Measurements from ENCODE around the gene SYNGAP1. TPM values are rescaled to one million over a fixed set of nuclear protein-coding genes. Genes with fewer than 3 reads are reported as not detected.

Gene SYNGAP1
- polyA plus RNA-seq, 1 of the 3 experiments (the other 2 are of a cell fraction) = 8.8 TPM

DNA sequence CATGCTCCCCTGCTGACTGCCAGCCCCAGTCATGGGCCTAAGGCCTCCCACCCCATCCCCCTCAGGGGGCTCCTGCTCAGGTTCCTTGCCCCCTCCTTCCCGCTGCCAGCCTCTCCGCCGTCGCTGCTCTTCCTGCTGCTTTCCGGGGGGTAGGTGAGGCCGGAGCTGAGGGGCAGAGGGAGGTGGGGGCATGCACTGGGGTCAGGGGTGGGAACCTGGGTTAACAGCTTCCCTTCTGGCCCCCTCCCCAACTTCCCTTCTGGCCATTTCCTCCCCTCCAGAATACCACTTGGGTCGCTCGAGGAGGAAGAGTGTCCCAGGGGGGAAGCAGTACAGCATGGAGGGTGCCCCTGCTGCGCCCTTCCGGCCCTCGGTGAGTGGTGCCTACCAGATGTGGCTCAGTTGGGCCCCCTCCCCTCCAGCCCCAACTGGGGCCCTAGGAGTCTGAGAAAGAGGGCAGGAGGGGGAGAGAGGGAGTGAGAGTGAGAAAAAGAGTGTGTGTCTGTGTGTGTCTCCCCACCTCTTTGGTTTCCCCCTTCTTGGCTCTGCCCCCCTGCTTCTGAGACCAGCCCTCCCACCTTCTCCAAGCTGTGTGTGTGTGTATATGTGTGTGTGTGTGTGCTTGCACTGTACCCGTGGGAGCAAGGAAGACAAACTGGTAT, 12.1 kb downstream of the SYNGAP1 start:
- TF ChIP-seq GATA2 (CRISPR knock-in tag; IDR thresholded peaks at IDR 0.05) = no peak
- TF ChIP-seq, protein P1, sequence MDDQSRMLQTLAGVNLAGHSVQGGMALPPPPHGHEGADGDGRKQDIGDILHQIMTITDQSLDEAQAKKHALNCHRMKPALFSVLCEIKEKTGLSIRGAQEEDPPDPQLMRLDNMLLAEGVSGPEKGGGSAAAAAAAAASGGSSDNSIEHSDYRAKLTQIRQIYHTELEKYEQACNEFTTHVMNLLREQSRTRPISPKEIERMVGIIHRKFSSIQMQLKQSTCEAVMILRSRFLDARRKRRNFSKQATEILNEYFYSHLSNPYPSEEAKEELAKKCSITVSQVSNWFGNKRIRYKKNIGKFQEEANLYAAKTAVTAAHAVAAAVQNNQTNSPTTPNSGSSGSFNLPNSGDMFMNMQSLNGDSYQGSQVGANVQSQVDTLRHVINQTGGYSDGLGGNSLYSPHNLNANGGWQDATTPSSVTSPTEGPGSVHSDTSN (IDR thresholded peaks at IDR 0.05) = no peak
- TF ChIP-seq EP300 (IDR thresholded peaks at IDR 0.05; ENCODE audit: borderline replicate concordance in 1 of 2, low read depth in 1 of 2, low read length in 1 of 2) = no peak
- no peak for TF ChIP-seq EZH2phosphoT487 (IDR thresholded peaks at IDR 0.05; ENCODE audit: borderline replicate concordance, low read depth)
- TF ChIP-seq, protein P2, sequence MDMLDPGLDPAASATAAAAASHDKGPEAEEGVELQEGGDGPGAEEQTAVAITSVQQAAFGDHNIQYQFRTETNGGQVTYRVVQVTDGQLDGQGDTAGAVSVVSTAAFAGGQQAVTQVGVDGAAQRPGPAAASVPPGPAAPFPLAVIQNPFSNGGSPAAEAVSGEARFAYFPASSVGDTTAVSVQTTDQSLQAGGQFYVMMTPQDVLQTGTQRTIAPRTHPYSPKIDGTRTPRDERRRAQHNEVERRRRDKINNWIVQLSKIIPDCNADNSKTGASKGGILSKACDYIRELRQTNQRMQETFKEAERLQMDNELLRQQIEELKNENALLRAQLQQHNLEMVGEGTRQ (IDR thresholded peaks at IDR 0.05; ENCODE audit: borderline replicate concordance, low read depth, low read length) = no peak
- no peak for TF ChIP-seq RAD21 (IDR thresholded peaks at IDR 0.05; ENCODE audit: low read length)
- no peak for TF ChIP-seq CHD2 (IDR thresholded peaks at IDR 0.05; ENCODE audit: low read length, partially characterized antibody)
- no peak for TF ChIP-seq TEAD4 (IDR thresholded peaks at IDR 0.05; ENCODE audit: borderline replicate concordance, insufficient read depth)
- no peak for TF ChIP-seq TCF12 (IDR thresholded peaks at IDR 0.05)
- no peak for TF ChIP-seq RFX5 (IDR thresholded peaks at IDR 0.05; ENCODE audit: low read length)
- TF ChIP-seq MEF2A (IDR thresholded peaks at IDR 0.05; ENCODE audit: borderline replicate concordance, low read depth) = no peak
- TF ChIP-seq RCOR1 (IDR thresholded peaks at IDR 0.05; ENCODE audit: low read length) = no peak
- TF ChIP-seq, protein P3, sequence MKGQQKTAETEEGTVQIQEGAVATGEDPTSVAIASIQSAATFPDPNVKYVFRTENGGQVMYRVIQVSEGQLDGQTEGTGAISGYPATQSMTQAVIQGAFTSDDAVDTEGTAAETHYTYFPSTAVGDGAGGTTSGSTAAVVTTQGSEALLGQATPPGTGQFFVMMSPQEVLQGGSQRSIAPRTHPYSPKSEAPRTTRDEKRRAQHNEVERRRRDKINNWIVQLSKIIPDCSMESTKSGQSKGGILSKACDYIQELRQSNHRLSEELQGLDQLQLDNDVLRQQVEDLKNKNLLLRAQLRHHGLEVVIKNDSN (IDR thresholded peaks at IDR 0.05; ENCODE audit: borderline replicate concordance, low read depth) = no peak
- no peak for TF ChIP-seq TAF1 (IDR thresholded peaks at IDR 0.05; ENCODE audit: borderline replicate concordance, low read depth, low read length)
- TF ChIP-seq, protein P4, sequence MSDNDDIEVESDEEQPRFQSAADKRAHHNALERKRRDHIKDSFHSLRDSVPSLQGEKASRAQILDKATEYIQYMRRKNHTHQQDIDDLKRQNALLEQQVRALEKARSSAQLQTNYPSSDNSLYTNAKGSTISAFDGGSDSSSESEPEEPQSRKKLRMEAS (IDR thresholded peaks at IDR 0.05; ENCODE audit: low read depth) = no peak
- TF ChIP-seq, protein P5, sequence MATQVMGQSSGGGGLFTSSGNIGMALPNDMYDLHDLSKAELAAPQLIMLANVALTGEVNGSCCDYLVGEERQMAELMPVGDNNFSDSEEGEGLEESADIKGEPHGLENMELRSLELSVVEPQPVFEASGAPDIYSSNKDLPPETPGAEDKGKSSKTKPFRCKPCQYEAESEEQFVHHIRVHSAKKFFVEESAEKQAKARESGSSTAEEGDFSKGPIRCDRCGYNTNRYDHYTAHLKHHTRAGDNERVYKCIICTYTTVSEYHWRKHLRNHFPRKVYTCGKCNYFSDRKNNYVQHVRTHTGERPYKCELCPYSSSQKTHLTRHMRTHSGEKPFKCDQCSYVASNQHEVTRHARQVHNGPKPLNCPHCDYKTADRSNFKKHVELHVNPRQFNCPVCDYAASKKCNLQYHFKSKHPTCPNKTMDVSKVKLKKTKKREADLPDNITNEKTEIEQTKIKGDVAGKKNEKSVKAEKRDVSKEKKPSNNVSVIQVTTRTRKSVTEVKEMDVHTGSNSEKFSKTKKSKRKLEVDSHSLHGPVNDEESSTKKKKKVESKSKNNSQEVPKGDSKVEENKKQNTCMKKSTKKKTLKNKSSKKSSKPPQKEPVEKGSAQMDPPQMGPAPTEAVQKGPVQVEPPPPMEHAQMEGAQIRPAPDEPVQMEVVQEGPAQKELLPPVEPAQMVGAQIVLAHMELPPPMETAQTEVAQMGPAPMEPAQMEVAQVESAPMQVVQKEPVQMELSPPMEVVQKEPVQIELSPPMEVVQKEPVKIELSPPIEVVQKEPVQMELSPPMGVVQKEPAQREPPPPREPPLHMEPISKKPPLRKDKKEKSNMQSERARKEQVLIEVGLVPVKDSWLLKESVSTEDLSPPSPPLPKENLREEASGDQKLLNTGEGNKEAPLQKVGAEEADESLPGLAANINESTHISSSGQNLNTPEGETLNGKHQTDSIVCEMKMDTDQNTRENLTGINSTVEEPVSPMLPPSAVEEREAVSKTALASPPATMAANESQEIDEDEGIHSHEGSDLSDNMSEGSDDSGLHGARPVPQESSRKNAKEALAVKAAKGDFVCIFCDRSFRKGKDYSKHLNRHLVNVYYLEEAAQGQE (IDR thresholded peaks at IDR 0.05; ENCODE audit: low read depth, low read length) = no peak
- TF ChIP-seq, protein P6, sequence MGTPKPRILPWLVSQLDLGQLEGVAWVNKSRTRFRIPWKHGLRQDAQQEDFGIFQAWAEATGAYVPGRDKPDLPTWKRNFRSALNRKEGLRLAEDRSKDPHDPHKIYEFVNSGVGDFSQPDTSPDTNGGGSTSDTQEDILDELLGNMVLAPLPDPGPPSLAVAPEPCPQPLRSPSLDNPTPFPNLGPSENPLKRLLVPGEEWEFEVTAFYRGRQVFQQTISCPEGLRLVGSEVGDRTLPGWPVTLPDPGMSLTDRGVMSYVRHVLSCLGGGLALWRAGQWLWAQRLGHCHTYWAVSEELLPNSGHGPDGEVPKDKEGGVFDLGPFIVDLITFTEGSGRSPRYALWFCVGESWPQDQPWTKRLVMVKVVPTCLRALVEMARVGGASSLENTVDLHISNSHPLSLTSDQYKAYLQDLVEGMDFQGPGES (IDR thresholded peaks at IDR 0.05; ENCODE audit: low read depth, low read length) = no peak
- no peak for TF ChIP-seq ELF1 (IDR thresholded peaks at IDR 0.05)
- no peak for TF ChIP-seq RXRA (IDR thresholded peaks at IDR 0.05; ENCODE audit: borderline replicate concordance, low read depth)
- ChIA-PET POLR2A (interaction anchor here (0.8 kb wide), 1 partner anchor 14 kb away, joined by 4 read pairs; no protein-coding TSS in a partner anchor), CTCF (interaction anchor here (2.3 kb wide), 1 partner anchor 22 kb away, joined by 8 read pairs; the partner anchor contains the start of gene ZBTB9)
- H3F3A ChIP-seq (replicated peaks; ENCODE audit: insufficient read depth) = peaks cover 13% of the 10 kb centered on the region
- no peaks in the 10 kb centered on the region for H3K9me2 ChIP-seq
- 76% methylated on average over 10 of the region's 12 CpGs for WGBS (ENCODE audit: low lambda C conversion rate)
- peaks cover 6 to 15% of the 10 kb centered on the region in 2 experiments for H3K36me3 ChIP-seq (replicated peaks in 1 of 2; ENCODE audit: control insufficient read depth in 1 of 2, insufficient read depth in 2 of 2, low read length in 1 of 2)
- H3K27me3 ChIP-seq (ENCODE audit: insufficient read depth) = no peaks in the 10 kb centered on the region
- no peak overlapping the region for H3K9ac ChIP-seq
- peaks cover 32% of the 10 kb centered on the region; the same call in 1 of the 2 replicates for H3K79me2 ChIP-seq (ENCODE audit: insufficient read depth)
- H3K4me1 ChIP-seq (ENCODE audit: control insufficient read depth in 1 of 2, insufficient read depth in 2 of 2, low read depth in 1 of 2, low read length in 1 of 2) = peaks cover 17 to 39% of the 10 kb centered on the region in 2 experiments
- H3K4me3 ChIP-seq (ENCODE audit: low read depth in 2 of 2, low read length in 1 of 2) = no peak overlapping the region; a peak in 1 of 4 replicates
- no peak overlapping the region for H2AFZ ChIP-seq (ENCODE audit: low read depth)
- no peak overlapping the region for H3K4me2 ChIP-seq
- H4K20me1 ChIP-seq (ENCODE audit: insufficient read depth) = no peaks in the 10 kb centered on the region; the same call in 1 of the 2 replicates
- no peaks in the 10 kb centered on the region for H3K9me3 ChIP-seq
- DNase-seq = peak; percentile 16
- no peak overlapping the region; a peak in 1 of 4 replicates for H3K27ac ChIP-seq (ENCODE audit: low read depth in 2 of 2, low read length in 1 of 2)

Measured in SK-N-SH (cell line).